ENCODE results near the gene EPHB2. TPM values are rescaled to one million over a fixed set of nuclear protein-coding genes. Genes with fewer than 3 reads are reported as not detected.

The EPHB2 gene
- total RNA-seq, 2 donors from 2014 or later: 34.0 to 50.7 TPM

DNA sequence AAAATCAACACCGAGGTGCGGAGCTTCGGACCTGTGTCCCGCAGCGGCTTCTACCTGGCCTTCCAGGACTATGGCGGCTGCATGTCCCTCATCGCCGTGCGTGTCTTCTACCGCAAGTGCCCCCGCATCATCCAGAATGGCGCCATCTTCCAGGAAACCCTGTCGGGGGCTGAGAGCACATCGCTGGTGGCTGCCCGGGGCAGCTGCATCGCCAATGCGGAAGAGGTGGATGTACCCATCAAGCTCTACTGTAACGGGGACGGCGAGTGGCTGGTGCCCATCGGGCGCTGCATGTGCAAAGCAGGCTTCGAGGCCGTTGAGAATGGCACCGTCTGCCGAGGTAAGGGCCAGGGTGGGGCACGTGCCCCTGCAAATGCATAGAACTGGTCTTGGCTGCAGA, 74.1 kb downstream of the EPHB2 start:
- no peaks in the 10 kb centered on the region for H3K9me3 Mint-ChIP-seq
- H3K36me3 ChIP-seq (ENCODE audit: control insufficient read depth, insufficient read depth, low read length): no peaks in the 10 kb centered on the region
- peaks cover 3% of the 10 kb centered on the region for H3K4me1 Mint-ChIP-seq
- no peaks in the 10 kb centered on the region for H3K9me3 ChIP-seq (ENCODE audit: control insufficient read depth, low read length)
- H3K27me3 Mint-ChIP-seq (ENCODE audit: insufficient read depth): no peaks in the 10 kb centered on the region
- TF ChIP-seq, protein P1, sequence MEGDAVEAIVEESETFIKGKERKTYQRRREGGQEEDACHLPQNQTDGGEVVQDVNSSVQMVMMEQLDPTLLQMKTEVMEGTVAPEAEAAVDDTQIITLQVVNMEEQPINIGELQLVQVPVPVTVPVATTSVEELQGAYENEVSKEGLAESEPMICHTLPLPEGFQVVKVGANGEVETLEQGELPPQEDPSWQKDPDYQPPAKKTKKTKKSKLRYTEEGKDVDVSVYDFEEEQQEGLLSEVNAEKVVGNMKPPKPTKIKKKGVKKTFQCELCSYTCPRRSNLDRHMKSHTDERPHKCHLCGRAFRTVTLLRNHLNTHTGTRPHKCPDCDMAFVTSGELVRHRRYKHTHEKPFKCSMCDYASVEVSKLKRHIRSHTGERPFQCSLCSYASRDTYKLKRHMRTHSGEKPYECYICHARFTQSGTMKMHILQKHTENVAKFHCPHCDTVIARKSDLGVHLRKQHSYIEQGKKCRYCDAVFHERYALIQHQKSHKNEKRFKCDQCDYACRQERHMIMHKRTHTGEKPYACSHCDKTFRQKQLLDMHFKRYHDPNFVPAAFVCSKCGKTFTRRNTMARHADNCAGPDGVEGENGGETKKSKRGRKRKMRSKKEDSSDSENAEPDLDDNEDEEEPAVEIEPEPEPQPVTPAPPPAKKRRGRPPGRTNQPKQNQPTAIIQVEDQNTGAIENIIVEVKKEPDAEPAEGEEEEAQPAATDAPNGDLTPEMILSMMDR (conservative IDR thresholded peaks at IDR 0.05): no peak
- H3K4me1 ChIP-seq (ENCODE audit: control insufficient read depth, insufficient read depth, low read length): no peaks in the 10 kb centered on the region
- no peaks in the 10 kb centered on the region for H3K27me3 ChIP-seq (ENCODE audit: control insufficient read depth, insufficient read depth, low read length, poor library complexity, severe bottlenecking)
- H3K27ac Mint-ChIP-seq: no peak overlapping the region
- H3K4me3 ChIP-seq (ENCODE audit: low read length): no peak overlapping the region
- peaks cover 7% of the 10 kb centered on the region for H3K36me3 Mint-ChIP-seq (ENCODE audit: low read depth)
- 95 to 96% methylated on average over 23 to 27 of the region's 27 CpGs for WGBS, 2 experiments (ENCODE audit: insufficient coverage in 1 of 2, insufficient read length in 1 of 2)
- no peak overlapping the region for H3K4me3 Mint-ChIP-seq
- no peak overlapping the region for H3K9ac ChIP-seq (ENCODE audit: extremely low read depth, low read length, poor library complexity, severe bottlenecking)
- DNase-seq: no peak
- H3K27ac ChIP-seq (ENCODE audit: low read depth, low read length): no peak overlapping the region

DNA sequence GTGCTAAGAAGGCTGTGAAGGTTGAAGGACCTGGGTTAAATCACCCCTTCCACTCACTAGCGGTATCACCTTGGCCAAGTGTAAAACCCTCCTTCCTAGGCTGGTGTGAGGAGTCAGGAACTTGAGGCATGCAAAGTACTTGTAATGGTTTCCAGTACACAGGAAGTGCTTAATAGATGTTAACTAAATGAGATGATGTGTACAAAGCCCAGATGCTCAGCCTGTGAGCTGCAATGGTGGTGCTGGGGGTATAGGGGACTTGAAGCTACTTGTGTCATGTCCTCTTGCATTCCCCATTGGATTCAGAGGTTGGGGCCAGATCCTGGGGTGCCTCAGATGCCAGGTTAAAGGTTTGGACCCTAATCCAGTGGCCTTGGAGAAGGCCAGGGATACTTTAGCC, 75.5 kb downstream of the EPHB2 start:
- Mint-ChIP-seq H3K36me3 (ENCODE audit: low read depth) (peaks cover 7% of the 10 kb centered on the region), H3K27me3 (ENCODE audit: insufficient read depth) (no peaks in the 10 kb centered on the region), H3K27ac (no peak overlapping the region), H3K4me1 (peaks cover 15% of the 10 kb centered on the region), H3K4me3 (no peak overlapping the region), H3K9me3 (no peaks in the 10 kb centered on the region)
- WGBS, 2 experiments (ENCODE audit: insufficient coverage in 1 of 2, insufficient read length in 1 of 2): 94% methylated on average over 1 of the region's 1 CpG; no CpG with 5 or more reads in 1 of the 2 experiments
- TF ChIP-seq, protein P1 (conservative IDR thresholded peaks at IDR 0.05): no peak
- Histone ChIP-seq H3K4me3 (ENCODE audit: low read length) (no peak overlapping the region), H3K9ac (ENCODE audit: extremely low read depth, low read length, poor library complexity, severe bottlenecking) (no peak overlapping the region), H3K27ac (ENCODE audit: low read depth, low read length) (no peak overlapping the region), H3K4me1 (ENCODE audit: control insufficient read depth, insufficient read depth, low read length) (peaks cover 3% of the 10 kb centered on the region), H3K27me3 (ENCODE audit: control insufficient read depth, insufficient read depth, low read length, poor library complexity, severe bottlenecking) (no peaks in the 10 kb centered on the region), H3K9me3 (ENCODE audit: control insufficient read depth, low read length) (no peaks in the 10 kb centered on the region), H3K36me3 (ENCODE audit: control insufficient read depth, insufficient read depth, low read length) (no peaks in the 10 kb centered on the region)
- no peak for DNase-seq

DNA sequence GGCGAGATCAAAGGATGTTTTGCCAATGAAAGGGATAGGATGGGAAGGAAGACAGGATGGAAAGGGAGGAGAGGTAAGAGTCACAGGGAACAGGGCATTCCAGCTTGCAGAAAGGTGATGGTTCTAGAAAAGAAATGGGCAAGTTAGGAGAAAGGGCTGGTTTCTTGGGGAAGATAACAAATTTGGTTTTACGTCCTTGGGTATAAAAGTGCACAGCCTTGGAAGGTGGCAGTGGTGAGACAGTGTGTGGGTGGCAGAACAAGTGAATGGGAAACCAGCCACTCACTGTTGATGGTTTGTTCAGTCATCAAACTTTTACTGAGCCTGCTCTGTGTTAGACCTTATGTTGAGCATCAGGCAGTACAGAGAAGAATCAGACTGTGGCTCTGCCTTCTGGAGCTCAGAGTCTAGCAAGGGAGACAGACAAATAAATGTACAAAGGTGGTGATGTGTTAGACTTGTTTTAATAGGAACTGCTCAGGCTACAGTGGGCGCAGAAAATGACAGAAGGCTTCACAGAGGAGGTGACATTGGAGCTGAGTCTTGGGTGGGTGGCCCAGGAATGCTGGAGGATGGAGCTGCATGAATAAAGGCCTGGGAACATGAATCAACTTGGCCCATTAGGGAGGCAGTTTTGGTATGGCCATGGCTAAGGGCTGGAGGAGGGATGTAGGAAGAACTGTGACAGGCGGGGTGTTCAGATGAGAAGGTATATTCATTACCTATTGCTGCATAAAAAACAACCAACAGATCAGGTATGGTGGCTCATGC, 76.3 kb downstream of the EPHB2 start:
- no peak for DNase-seq
- Mint-ChIP-seq H3K36me3 (ENCODE audit: low read depth) (peaks cover 7% of the 10 kb centered on the region), H3K4me3 (no peak overlapping the region), H3K27ac (no peak overlapping the region), H3K9me3 (no peaks in the 10 kb centered on the region), H3K4me1 (peaks cover 15% of the 10 kb centered on the region), H3K27me3 (ENCODE audit: insufficient read depth) (no peaks in the 10 kb centered on the region)
- 89 to 94% methylated on average over 3 to 4 of the region's 4 CpGs for WGBS, 2 experiments (ENCODE audit: insufficient coverage in 1 of 2, insufficient read length in 1 of 2)
- no peaks in the 10 kb centered on the region for H3K27me3 ChIP-seq (ENCODE audit: control insufficient read depth, insufficient read depth, low read length, poor library complexity, severe bottlenecking)
- H3K36me3 ChIP-seq (ENCODE audit: control insufficient read depth, insufficient read depth, low read length): no peaks in the 10 kb centered on the region
- H3K9ac ChIP-seq (ENCODE audit: extremely low read depth, low read length, poor library complexity, severe bottlenecking): no peak overlapping the region
- H3K4me3 ChIP-seq (ENCODE audit: low read length): no peak overlapping the region
- H3K4me1 ChIP-seq (ENCODE audit: control insufficient read depth, insufficient read depth, low read length): peaks cover 3% of the 10 kb centered on the region
- TF ChIP-seq, protein P1 (conservative IDR thresholded peaks at IDR 0.05): no peak
- no peaks in the 10 kb centered on the region for H3K9me3 ChIP-seq (ENCODE audit: control insufficient read depth, low read length)
- H3K27ac ChIP-seq (ENCODE audit: low read depth, low read length): no peak overlapping the region
